CD4-positive, alpha-beta T cell treated with Interleukin-12 subunit alpha and Interleukin-12 subunit beta, for 1 hour (primary cell): Measurements from ENCODE around the gene APP.
"Not testable (repeated sequence)": the region's sequence is repeated elsewhere in the genome, so short reads cannot be mapped to it uniquely, and the experiment has no call there.

Experiments
- DNase-seq: peaks from one replicate; pipeline ENCODE4 v3.0.0-alpha.2; 2020

The APP gene

GRCh38 chr21:25929856-25930520 is 240.6 kb downstream of the APP start:
- DNase-seq: no peak

- DNase-seq: no peak
These were observed 243.2 kb downstream of the APP start for GRCh38 chr21:25927195-25927880.

GRCh38 chr21:25925936-25926335 is 244.6 kb downstream of the APP start:
- DNase-seq: no peak

GRCh38 chr21:25925064-25925800 is 245.3 kb downstream of the APP start:
- no peak for DNase-seq

GRCh38 chr21:25918152-25918551 is 252.4 kb downstream of the APP start:
- not testable (repeated sequence) for DNase-seq

- no peak for DNase-seq
These were observed 254.3 kb downstream of the APP start for GRCh38 chr21:25916226-25916625.

- DNase-seq: no peak
These were observed 257.1 kb downstream of the APP start for GRCh38 chr21:25913479-25913878.

GRCh38 chr21:25912402-25912746 is 258.2 kb downstream of the APP start:
- DNase-seq: no peak

GRCh38 chr21:25911730-25912401 is 258.7 kb downstream of the APP start:
- DNase-seq: no peak

- DNase-seq: no peak
These were observed 259.8 kb downstream of the APP start for GRCh38 chr21:25910809-25911208.

- no peak for DNase-seq
These were observed 261.2 kb downstream of the APP start for GRCh38 chr21:25909341-25909740.

- DNase-seq: no peak
These were observed 262.1 kb downstream of the APP start for GRCh38 chr21:25908495-25908894.

GRCh38 chr21:25907573-25908275 is 262.8 kb downstream of the APP start:
- DNase-seq: no peak

- DNase-seq: no peak
These were observed 264.0 kb downstream of the APP start for GRCh38 chr21:25906587-25906986.

- no peak for DNase-seq
These were observed 265.4 kb downstream of the APP start for GRCh38 chr21:25905126-25905525.

GRCh38 chr21:25904044-25904695 is 266.4 kb downstream of the APP start:
- no peak for DNase-seq

- no peak for DNase-seq
These were observed 267.0 kb downstream of the APP start for GRCh38 chr21:25903607-25904006.

GRCh38 chr21:25901330-25901979 is 269.1 kb downstream of the APP start:
- no peak for DNase-seq

GRCh38 chr21:25898671-25899070 is 271.9 kb downstream of the APP start:
- DNase-seq: no peak

- DNase-seq: no peak
These were observed 273.2 kb downstream of the APP start for GRCh38 chr21:25897383-25897782.

GRCh38 chr21:25896501-25897056 is 274.0 kb downstream of the APP start:
- DNase-seq: no peak
